Kidney glomerular epithelial cell (primary cell): ENCODE measurements around the gene SMIM22.

Source experiments
- DNase-seq: peaks from one replicate; lab custom pipeline; 2025; lab: John Stamatoyannopoulos, UW

The SMIM22 gene

DNA sequence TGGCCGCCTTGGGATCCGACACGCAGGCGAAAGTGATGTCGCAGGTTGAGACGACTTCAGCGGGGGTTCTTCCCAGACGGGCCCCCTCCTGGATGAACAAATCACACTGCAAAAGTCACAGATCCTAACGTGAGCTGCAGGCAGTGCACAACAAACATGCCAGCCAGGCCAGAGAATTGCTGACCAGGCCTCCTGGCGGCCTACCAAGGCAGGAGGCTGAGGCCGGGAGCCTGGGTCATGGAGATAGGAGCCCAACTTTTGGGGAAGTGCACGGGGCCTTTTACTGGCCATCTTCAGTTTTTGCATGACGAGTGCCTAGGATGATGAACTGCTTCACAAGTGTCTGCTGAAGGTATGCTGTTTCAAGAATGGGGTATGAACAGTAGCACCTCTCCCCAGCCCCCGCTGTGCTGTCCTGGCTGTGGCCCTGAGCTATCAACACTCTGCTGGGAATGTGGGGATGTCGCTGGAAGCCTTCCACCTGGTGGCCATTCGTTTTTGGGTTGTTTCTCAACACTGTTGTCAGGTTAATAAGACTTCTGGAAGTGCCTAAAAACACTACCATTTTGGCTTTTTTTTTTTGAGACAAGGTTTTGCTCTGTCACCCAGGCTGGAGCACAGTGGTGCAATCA, 19.5 kb downstream of the SMIM22 start:
- no peak for DNase-seq

DNA sequence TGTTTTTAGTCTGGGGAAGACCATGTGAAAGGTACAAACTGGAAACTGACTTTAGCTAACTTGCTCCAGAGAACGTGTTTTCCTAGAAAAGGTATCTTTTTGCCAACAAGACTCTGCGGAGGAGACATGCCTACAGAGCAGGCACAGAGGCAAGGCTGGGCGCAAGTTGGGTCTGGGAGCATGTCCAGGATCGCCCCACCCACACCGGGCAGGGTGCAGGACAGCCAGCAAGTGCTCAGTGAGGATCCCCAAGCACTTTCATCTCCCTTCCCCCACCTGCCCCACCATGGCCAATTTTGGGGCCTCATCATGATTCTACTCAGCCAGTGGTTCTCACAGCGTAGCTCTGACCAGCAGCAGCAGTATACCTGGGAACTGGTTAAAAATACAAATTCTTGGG, 25.5 kb downstream of the SMIM22 start:
- no peak for DNase-seq

DNA sequence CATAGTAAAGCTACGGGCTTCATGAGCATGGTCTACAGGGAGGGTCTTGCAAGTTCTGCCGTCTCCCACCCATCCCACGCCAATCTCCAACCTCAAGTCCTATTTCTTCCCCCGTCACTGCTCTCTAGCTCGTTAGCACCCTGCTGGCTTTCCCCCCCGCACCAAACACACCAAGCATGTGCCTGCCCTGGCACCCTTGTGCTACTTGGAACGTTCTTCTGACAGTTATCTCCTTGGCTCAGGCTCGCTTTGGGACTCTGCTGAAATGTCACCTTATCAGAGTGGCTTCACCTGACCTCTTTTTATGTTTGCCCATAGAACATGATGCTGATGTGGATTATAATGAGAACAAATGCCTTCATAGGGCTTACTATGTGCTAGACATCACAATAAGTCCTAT, 30.0 kb downstream of the SMIM22 start:
- DNase-seq: no peak

DNA sequence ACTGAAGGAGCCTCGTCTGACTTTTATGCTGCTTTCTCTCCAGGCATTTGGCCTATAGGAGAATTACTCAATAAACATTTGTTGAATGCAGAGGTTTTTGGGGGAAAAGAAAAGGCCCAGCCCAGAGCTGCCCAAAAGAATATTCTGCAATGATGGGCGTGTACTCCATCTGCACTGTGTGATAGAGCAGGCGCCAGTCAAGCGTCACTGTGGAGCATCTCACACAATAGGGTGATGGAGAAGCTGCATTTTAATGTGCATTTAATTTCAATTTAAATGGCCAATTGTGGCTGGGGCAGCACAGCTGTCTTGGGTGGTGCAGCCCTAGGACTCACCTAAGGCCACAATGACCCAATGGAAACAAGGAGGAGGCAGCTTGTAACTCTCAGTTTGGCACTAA, 31.4 kb downstream of the SMIM22 start:
- no peak for DNase-seq

DNA sequence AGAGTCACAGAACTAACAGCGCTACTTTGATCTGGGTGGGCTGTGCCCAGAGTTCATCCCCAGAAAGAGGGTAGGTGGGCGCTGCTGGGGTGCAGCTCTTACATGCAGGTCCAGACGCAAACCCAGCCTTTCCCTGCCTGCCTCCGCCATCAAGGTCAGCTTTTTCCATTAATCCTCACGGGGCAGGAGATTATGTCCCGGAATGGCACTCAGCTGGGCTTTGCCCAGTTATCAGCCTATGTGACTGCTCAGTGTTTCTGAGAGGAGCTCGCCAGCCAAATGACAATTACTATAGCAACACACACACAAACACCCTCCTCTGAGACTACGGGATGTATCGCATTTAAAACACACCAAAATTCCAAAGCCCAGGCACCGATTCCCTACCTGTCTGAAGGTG, 31.8 kb downstream of the SMIM22 start:
- no peak for DNase-seq

DNA sequence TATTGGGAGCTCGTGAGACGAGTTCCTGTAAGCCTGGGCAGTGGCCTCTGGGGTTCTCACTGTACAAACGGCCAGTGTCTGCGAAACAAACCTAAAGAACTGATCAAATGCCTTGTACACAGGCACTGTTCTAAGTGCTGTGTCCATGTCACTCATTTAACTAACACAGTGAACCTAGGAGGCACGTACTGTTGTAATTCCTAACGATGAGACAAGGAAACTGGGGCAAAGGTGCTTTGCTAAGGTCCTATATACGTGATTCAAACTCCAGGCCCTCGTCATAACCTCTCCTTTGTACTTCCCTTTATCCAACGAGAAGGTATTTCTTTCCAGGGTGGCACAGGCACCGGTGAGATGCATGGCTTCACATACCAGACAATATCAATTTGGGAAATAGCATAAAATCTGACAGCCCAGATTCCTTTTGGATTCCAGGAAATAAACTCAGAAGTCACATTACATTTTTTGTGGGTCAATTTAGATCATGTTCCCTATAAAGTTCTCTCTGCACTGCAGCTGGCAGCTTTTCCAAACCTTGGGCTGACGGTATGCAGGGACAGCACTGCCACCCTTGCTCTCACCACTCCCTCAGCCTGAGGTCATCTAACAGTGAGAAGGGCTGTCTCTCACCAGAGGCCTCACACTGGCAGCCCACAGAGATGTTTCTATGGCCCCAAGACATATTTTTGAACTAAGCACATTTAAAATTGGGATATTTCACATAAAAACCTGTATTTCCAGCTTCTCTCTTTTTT, 33.6 kb downstream of the SMIM22 start:
- DNase-seq: no peak

DNA sequence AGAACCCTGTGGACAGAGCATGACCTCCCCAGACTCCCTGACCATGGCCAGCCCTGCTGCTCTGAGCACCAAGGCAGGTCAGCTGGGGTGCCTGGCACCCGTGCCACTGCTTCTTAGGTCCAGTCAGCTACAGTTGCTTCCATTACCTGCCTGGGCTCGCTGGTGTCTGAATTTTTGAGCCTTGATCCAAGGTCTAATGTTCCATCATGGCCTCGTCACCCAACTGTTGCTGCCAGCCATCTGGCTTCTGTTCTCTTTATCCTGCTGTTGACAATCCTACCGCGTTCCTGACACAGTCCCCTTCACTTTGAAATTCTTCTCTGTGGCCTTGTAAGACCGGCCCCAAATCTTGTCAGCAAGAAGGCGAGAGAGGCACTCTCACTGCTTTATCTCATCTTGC, 35.2 kb downstream of the SMIM22 start:
- no peak for DNase-seq

DNA sequence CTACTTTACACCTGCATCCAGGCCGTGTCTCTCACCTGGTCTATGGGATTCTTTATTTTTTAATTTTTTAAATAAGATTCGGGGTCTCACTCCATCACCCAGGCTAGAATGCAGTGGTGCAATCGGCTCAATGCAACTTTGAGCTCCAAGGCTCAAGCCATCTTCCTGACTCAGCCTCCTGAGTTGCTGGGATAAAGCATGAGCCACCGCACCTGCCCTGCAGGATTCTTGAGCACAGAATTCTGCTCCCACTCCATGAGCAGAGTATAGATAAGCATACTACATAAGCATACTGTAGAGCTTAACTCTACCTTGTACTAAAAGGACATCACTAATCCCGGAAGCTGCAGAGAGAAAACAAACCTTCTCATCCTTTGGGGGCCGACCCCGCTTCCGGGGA, 36.4 kb downstream of the SMIM22 start:
- DNase-seq: no peak

DNA sequence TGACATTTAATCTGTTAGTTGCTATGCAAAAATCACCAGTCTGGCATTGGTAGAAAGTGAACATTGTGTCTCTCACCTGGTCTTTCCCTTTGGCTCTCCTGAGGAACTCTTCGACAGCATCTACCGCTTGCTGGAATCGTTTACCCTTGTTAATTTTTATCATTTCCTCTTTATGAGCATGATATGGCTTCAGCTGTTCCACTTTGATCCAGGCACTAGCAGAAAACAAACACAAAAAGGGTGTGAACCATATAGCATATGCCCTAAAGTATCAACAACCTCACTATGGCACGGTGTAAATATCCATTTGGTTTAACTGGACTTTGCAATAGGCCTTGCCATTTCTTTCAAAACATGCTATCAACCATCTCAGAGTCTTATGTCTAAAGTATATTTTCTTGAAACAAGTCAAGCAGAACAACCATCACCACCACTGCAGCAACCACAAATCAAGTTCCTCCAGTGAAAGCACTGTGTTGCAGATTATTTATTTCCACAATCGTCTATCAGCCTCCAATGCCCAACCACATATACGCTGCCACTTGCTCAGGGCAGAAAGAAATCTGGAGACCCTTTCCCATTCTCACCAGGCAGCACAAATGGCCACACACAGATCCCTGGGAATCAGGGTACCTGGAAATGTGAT, 37.7 kb downstream of the SMIM22 start:
- no peak for DNase-seq

DNA sequence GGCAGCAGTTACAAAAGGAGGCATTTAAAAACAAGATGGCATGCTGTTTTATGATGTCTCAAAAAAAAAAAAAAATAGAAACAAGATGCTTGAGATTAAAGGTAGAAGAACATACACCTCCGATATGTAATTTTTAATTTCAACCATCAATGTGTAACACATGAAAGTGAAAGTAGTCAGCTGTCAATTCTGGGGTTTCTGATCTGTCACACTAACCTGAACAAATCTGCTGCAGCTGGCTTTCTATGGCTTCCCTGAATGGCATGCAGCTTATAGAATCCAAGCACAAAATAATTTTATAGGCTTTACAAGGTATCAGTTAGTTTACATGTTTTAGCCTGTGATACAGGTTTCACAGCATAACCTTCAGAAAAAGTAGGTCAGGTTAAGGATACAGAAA, 38.4 kb downstream of the SMIM22 start:
- no peak for DNase-seq

DNA sequence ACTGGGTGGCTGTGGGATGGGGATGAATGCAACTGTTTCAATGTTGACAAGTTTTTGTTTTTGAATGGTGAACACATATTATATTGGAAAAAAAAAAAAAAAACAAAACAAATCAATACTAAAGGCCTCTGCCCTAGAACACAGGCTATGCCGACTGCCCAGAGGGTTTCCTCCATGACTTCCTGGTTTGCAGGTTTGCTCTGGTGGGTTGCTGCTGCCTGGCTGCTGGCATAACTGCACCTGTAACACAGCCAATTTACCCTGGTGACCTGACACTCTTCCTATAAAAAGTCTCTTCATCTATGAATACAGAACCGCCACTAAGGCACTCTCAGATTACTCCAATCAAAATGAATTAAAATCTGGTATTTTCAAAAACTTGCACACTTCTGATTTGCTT, 41.6 kb downstream of the SMIM22 start:
- no peak for DNase-seq

DNA sequence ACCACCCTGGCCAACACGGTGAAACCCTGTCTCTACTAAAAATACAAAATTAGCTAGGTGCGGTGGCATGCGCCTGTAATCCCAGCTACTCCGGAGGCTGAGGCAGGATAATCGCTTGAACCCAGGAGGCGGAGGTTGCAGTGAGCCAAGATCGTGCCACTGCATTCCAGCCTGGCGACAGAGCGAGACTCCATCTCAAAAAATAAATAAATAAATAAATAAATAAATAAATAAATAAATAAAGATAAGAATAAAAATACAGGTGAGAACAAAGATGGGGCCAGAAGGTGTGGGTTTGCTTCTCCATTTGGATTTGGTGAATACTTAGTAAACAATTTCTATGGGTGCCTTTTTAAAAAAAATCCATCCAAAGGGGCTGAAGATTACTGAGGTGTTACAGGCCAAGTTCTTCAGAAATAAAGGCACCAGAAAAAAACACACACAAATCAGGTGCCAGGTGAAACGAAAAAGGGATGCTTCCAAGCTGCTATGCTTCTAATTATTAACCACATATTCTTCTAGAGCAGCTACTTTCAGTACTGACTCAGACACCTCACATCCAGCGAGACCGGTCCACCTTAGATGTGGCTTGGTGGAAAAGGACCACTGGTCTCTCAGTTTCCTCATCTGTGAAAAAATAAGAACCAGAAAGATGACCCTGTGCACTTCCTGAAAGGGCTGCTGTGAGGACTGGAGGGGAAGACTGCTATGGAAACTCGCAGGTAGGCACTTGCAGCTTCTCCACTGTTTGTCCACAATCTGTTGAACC, 42.7 kb downstream of the SMIM22 start:
- peak; percentile 9 for DNase-seq

DNA sequence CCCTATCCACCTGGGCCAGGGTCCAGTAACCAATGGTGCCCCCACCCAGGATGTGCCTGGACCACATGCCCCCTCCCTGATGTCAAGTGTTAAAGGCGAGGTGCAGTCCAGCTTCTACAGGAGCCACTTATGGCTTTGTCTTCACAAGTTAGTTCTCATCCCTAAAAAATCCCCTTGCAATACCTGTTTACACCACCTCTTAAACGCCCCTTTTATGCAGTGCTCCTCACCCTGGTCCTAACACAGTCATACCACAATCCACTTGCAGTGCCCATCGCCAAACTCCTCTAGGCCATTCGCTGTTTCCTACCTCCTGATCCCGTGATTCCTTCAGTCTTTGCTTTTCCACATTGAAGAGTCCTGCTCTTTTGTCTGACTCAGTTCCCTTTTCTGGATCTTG, 44.8 kb downstream of the SMIM22 start:
- DNase-seq: no peak

DNA sequence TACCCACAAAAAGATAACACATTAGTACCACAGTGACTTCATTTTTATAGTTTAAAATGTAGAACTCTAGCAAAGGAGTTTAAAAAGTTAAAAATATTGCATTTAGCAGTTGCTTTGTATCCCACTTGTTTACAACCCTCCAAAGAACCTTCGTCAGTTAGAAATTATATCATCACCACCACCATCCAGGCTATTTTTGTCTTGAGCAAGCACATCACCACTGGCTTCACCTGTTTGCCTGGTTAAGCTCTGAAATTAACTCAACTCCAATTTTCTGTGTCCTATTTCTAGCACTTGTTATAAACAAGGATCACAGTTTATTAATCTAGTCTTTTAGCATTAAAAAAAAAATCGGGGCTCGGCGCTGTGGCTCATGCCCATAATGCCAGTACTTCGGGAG, 45.8 kb downstream of the SMIM22 start:
- DNase-seq: no peak
